H1 (cell line): ENCODE results near the gene PNRC1. TPM values are rescaled to one million over a fixed set of nuclear protein-coding genes. Genes with fewer than 3 reads are reported as not detected.

ENCODE experiments used
- CTCF ChIA-PET: fragments of 300-600 bp; sonication (Branson Sonifier 250); formaldehyde crosslinking; loops from one replicate; lab custom pipeline; 2021; ENCODE audit not compliant: partially characterized antibody; lab: Charles Lee
- POLR2A ChIA-PET: fragments of 300-600 bp; sonication (Branson Sonifier 250); formaldehyde crosslinking; loops from one replicate; lab custom pipeline; 2021; ENCODE audit warnings: inconsistent platforms; ENCODE audit not compliant: partially characterized antibody; lab: Charles Lee
- DNase-seq, 2 experiments: peaks; one replicate each; pipeline versions ENCODE4 v3.0.0 to v3.0.0-alpha.2; 2010 to 2022; ENCODE audit warnings: low spot score in 2 of 2, low read depth in 1 of 2, mixed read lengths in 1 of 2
- FAIRE-seq: peaks from 2 replicates; lab custom pipeline; 2011; peaks lifted over from hg19 to GRCh38; lab: Jason Lieb, UNC
- H2AFZ ChIP-seq: 2 replicates; pipeline ENCODE4 v1.8.1; 2012; ENCODE audit warnings: low read length, inconsistent platforms
- H2AK5ac ChIP-seq: 2 replicates; pipeline ENCODE4 v1.6.1; 2013; ENCODE audit warnings: low read depth, low read length
- H2BK120ac ChIP-seq: replicated peaks from 2 replicates; pipeline ENCODE3; 2013; ENCODE audit warnings: low read depth, low read length, inconsistent platforms
- H2BK12ac ChIP-seq: 2 replicates; pipeline ENCODE4 v1.6.1; 2013; ENCODE audit warnings: low read depth, low read length
- H2BK15ac ChIP-seq: 2 replicates; pipeline ENCODE4 v1.6.1; 2013; ENCODE audit warnings: low read length
- H2BK20ac ChIP-seq: 2 replicates; pipeline ENCODE4 v1.6.1; 2013; ENCODE audit warnings: low read length
- H2BK5ac ChIP-seq: 2 replicates; pipeline ENCODE4 v1.6.1; 2013; ENCODE audit warnings: low read depth, low read length
- H3K14ac ChIP-seq: 2 replicates; pipeline ENCODE4 v1.6.1; 2013; ENCODE audit warnings: inconsistent platforms; ENCODE audit not compliant: insufficient read length
- H3K18ac ChIP-seq: 2 replicates; pipeline ENCODE4 v1.6.1; 2013; ENCODE audit warnings: low read length; ENCODE audit errors: extremely low read depth
- H3K23ac ChIP-seq: 2 replicates; pipeline ENCODE4 v1.6.1; 2013; ENCODE audit warnings: inconsistent platforms; ENCODE audit not compliant: insufficient read length
- H3K23me2 ChIP-seq: 2 replicates; pipeline ENCODE4 v1.6.1; 2013; ENCODE audit warnings: low read depth, low read length
- H3K27ac ChIP-seq: 2 replicates; pipeline ENCODE4 v1.6.1; 2011; ENCODE audit warnings: low read depth, low read length, inconsistent platforms
- H3K27me3 ChIP-seq, 4 experiments: replicated peaks in 1 of 4; 1 replicate in 1 of 4; 2 replicates in 3 of 4; pipeline versions ENCODE4 v1.6.1 to v1.8.1; 2011 to 2013; ENCODE audit warnings: low read length in 3 of 4, mild to moderate bottlenecking in 3 of 4, inconsistent platforms in 2 of 4, mixed read lengths in 2 of 4, moderate library complexity in 1 of 4; ENCODE audit not compliant: control insufficient read depth in 3 of 4, insufficient read depth in 3 of 4; ENCODE audit errors: extremely low read depth in 1 of 4
- H3K36me3 ChIP-seq, 4 experiments: 2 replicates each; pipeline versions ENCODE4 v1.6.1 to v1.8.1; 2011 to 2013; ENCODE audit warnings: mild to moderate bottlenecking in 4 of 4, low read length in 3 of 4, moderate library complexity in 2 of 4, control low read depth in 1 of 4, inconsistent platforms in 1 of 4; ENCODE audit not compliant: insufficient read depth in 4 of 4, control insufficient read depth in 2 of 4
- H3K4ac ChIP-seq: replicated peaks from 2 replicates; pipeline ENCODE3; 2013; ENCODE audit warnings: low read length, low read depth, mixed read lengths, inconsistent platforms; ENCODE audit not compliant: insufficient read length
- H3K4me1 ChIP-seq, 4 experiments: replicated peaks in 1 of 4; 1 replicate in 1 of 4; 2 replicates in 3 of 4; pipeline versions ENCODE4 v1.6.1 to v1.8.1; 2011 to 2013; ENCODE audit warnings: low read length in 3 of 4, inconsistent platforms in 2 of 4, mixed read lengths in 1 of 4; ENCODE audit not compliant: insufficient read depth in 4 of 4, control insufficient read depth in 3 of 4
- H3K4me2 ChIP-seq, 2 experiments: 2 replicates each; pipeline versions ENCODE4 v1.6.1 to v1.8.1; 2011 to 2013; ENCODE audit warnings: low read depth in 2 of 2, low read length in 2 of 2, control low read depth in 1 of 2, inconsistent platforms in 1 of 2, mild to moderate bottlenecking in 1 of 2; ENCODE audit not compliant: insufficient read depth in 1 of 2
- H3K4me3 ChIP-seq, 4 experiments: fragments of 200-600, 300-600 bp in 1 of 4; sonication (generic), shearing (Covaris generic), sonication (Bioruptor Twin) in 1 of 4; 2 replicates each; pipeline versions ENCODE4 v1.5.1 to v1.8.1; 2011 to 2016; ENCODE audit warnings: low read length in 4 of 4, low read depth in 3 of 4, control low read depth in 2 of 4, inconsistent platforms in 2 of 4, mild to moderate bottlenecking in 2 of 4, mixed read lengths in 1 of 4, moderate library complexity in 1 of 4; ENCODE audit not compliant: insufficient read depth in 2 of 4; ENCODE audit errors: extremely low read depth in 1 of 4
- H3K56ac ChIP-seq: replicated peaks from 2 replicates; pipeline ENCODE3; 2013; ENCODE audit warnings: low read depth, mild to moderate bottlenecking, mixed read lengths, low read length, inconsistent platforms; ENCODE audit not compliant: insufficient read length
- H3K79me1 ChIP-seq: 2 replicates; pipeline ENCODE4 v1.6.1; 2013; ENCODE audit warnings: low read depth, low read length, control low read depth
- H3K79me2 ChIP-seq, 2 experiments: 2 replicates each; pipeline versions ENCODE4 v1.6.1 to v1.8.1; 2012 to 2013; ENCODE audit warnings: low read length in 2 of 2, mild to moderate bottlenecking in 2 of 2, inconsistent platforms in 1 of 2; ENCODE audit not compliant: insufficient read depth in 2 of 2, control insufficient read depth in 1 of 2
- H3K9ac ChIP-seq, 4 experiments: replicated peaks in 1 of 4; 1 replicate in 1 of 4; 2 replicates in 3 of 4; pipeline versions ENCODE4 v1.6.1 to v1.8.1; 2011 to 2013; ENCODE audit warnings: low read depth in 3 of 4, low read length in 3 of 4, control low read depth in 2 of 4, mild to moderate bottlenecking in 2 of 4, moderate library complexity in 2 of 4, inconsistent platforms in 1 of 4; ENCODE audit errors: extremely low read depth in 1 of 4
- H3K9me3 ChIP-seq, 2 experiments: 2 replicates each; pipeline versions ENCODE4 v1.6.1 to v1.8.1; 2012 to 2013; ENCODE audit warnings: mild to moderate bottlenecking in 2 of 2, moderate library complexity in 2 of 2, control low read depth in 1 of 2, inconsistent platforms in 1 of 2, low read depth in 1 of 2, low read length in 1 of 2, mixed read lengths in 1 of 2; ENCODE audit not compliant: insufficient read depth in 2 of 2
- H4K20me1 ChIP-seq, 2 experiments: replicated peaks in 1 of 2; 2 replicates each; pipeline versions ENCODE3 to v1.8.1; 2011 to 2013; ENCODE audit warnings: inconsistent platforms in 2 of 2, low read length in 2 of 2, mild to moderate bottlenecking in 1 of 2; ENCODE audit not compliant: insufficient read depth in 2 of 2, control insufficient read depth in 1 of 2
- H4K5ac ChIP-seq: 2 replicates; pipeline ENCODE4 v1.6.1; 2013; ENCODE audit warnings: low read length, low read depth, mixed read lengths, inconsistent platforms; ENCODE audit not compliant: insufficient read length
- H4K8ac ChIP-seq: 2 replicates; pipeline ENCODE4 v1.8.0; 2013; ENCODE audit warnings: mild to moderate bottlenecking, moderate library complexity, low read length, inconsistent platforms; ENCODE audit not compliant: insufficient read depth; ENCODE audit errors: extremely low read depth
- H4K91ac ChIP-seq: replicated peaks from 2 replicates; pipeline ENCODE3; 2013; ENCODE audit warnings: low read length, mixed read lengths, inconsistent platforms; ENCODE audit not compliant: insufficient read length
- BACH1 ChIP-seq: IDR thresholded peaks from 2 replicates; pipeline ENCODE4 v1.6.1; 2012; ENCODE audit warnings: low read length, improper control_type of control experiment
- CHD1 ChIP-seq: IDR thresholded peaks from 2 replicates; pipeline ENCODE4 v1.6.1; 2012; ENCODE audit warnings: low read depth, low read length, improper control_type of control experiment
- EGR1 ChIP-seq: IDR thresholded peaks from 2 replicates; pipeline ENCODE4 v1.6.1; 2011; ENCODE audit warnings: low read depth, low read length, borderline replicate concordance
- GTF2F1 ChIP-seq: IDR thresholded peaks from 2 replicates; pipeline ENCODE4 v1.6.1; 2012; ENCODE audit warnings: low read depth, low read length, improper control_type of control experiment, borderline replicate concordance
- KDM1A ChIP-seq: fragments of 200-600, 300-600 bp; sonication (generic); IDR thresholded peaks from 2 replicates; pipeline ENCODE4 v1.7.1; 2016; ENCODE audit warnings: mild to moderate bottlenecking, low read length, borderline replicate concordance
- KDM4A ChIP-seq: IDR thresholded peaks from one replicate; pipeline ENCODE4 v1.7.1; 2012; ENCODE audit warnings: low read depth, mild to moderate bottlenecking, moderate library complexity, low read length, inconsistent platforms; ENCODE audit not compliant: severe bottlenecking
- NRF1 ChIP-seq: IDR thresholded peaks from 2 replicates; pipeline ENCODE4 v1.6.1; 2011; ENCODE audit warnings: mild to moderate bottlenecking, low read depth, low read length, improper control_type of control experiment
- POLR2A ChIP-seq, 2 experiments: IDR thresholded peaks; 1 replicate in 1 of 2; 2 replicates in 1 of 2; pipeline ENCODE4 v1.6.1; 2011; ENCODE audit warnings: low read depth in 2 of 2, low read length in 2 of 2, mild to moderate bottlenecking in 2 of 2; ENCODE audit errors: control extremely low read depth in 1 of 2
- SIN3A ChIP-seq, 2 experiments: IDR thresholded peaks in 1 of 2; conservative IDR thresholded peaks in 1 of 2; 2 replicates each; pipeline ENCODE4 v1.6.1; 2011 to 2012; ENCODE audit warnings: low read length in 2 of 2, improper control_type of control experiment in 1 of 2, low read depth in 1 of 2, mild to moderate bottlenecking in 1 of 2
- SP4 ChIP-seq: IDR thresholded peaks from 2 replicates; pipeline ENCODE4 v1.6.1; 2012; ENCODE audit warnings: low read length, inconsistent platforms
- TAF1 ChIP-seq: IDR thresholded peaks from 2 replicates; pipeline ENCODE4 v1.6.1; 2011; ENCODE audit warnings: mild to moderate bottlenecking, low read depth, low read length
- TCF12 ChIP-seq: IDR thresholded peaks from 2 replicates; pipeline ENCODE4 v1.6.1; 2011; ENCODE audit warnings: low read depth, mild to moderate bottlenecking, low read length
- TEAD4 ChIP-seq: IDR thresholded peaks from 2 replicates; pipeline ENCODE4 v1.6.1; 2012; ENCODE audit warnings: low read depth, low read length, inconsistent platforms, mixed read lengths
- WGBS, 2 experiments: shearing (Covaris generic) in 1 of 2; methylation state at CpG; one replicate each; pipeline versions ENCODE4 v1.1.6 to v1.1.7; 2013 to 2015; ENCODE audit warnings: low lambda C conversion rate in 2 of 2, mixed read lengths in 2 of 2, inconsistent platforms in 1 of 2, low coverage in 1 of 2, missing lambda C conversion rate in 1 of 2; ENCODE audit not compliant: insufficient replicate concordance in 2 of 2, insufficient coverage in 1 of 2, insufficient read length in 1 of 2; ENCODE audit errors: extremely low coverage in 1 of 2, missing lambda C conversion rate in 1 of 2; 5-methylcytosine and 5-hydroxymethylcytosine counted together
- polyA plus RNA-seq, 7 experiments: library from polyadenylated mRNA; depleted of rRNA in 3 of 7; stranded (reverse) in 5 of 7; unstranded in 2 of 7; fragments of >200 nt in 5 of 7; fragments of 200-250 nt in 2 of 7; gene quantifications; 1 replicate in 5 of 7; 2 replicates in 1 of 7; 4 replicates in 1 of 7; pipeline versions ENCODE4 v1.2.1 to v1.2.3, GENCODE V29; 2011 to 2013; ENCODE audit warnings: missing spikeins in 2 of 7, mixed read lengths in 2 of 7
- total RNA-seq: library from RNA; stranded (reverse); fragmentation: NEBNext Ultra II Directional; extraction: Animal tissue kit (Norgen Biotek cat#: 25700); gene quantifications from 2 replicates; pipeline ENCODE4 v1.2.1, GENCODE V29; 2021

Gene PNRC1
- total and polyA plus RNA-seq, 2 of the 8 experiments (the other 6 are each of a cell fraction or from before 2014, with no cell fraction given): 6.3 to 48.5 TPM

DNA sequence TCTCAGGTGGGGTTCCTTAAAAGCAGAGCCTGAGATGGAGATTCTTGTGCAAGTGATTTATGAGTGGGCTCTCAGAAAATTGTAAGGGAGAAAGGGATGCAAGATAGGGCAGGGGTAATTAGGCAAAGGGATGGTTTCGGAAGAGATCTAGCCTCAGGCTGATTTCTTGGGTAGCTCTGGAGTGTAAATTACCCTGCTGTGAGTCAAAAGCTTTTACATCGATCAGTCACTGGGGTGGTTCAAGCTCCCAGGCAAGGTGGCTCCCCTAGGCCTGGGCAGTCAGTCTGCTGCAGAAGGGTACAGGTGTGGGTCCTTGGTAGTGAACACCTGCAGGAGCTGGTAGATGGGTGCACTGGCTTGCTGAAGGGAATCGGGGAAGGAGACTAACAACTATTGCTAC lies 54.2 kb downstream of the PNRC1 start:
- POLR2A ChIA-PET: no interaction called here
- no peak overlapping the region for H2BK15ac ChIP-seq

More for the DNA sequence above, 54.2 kb downstream of the PNRC1 start:
- Histone ChIP-seq H3K79me2 (no peaks in the 10 kb centered on the region), H3K18ac (no peak overlapping the region), H2BK12ac (no peak overlapping the region), H3K4ac (no peak overlapping the region), H3K4me2 (no peak overlapping the region), H3K9me3 (no peaks in the 10 kb centered on the region), H4K20me1 (no peaks in the 10 kb centered on the region), H4K8ac (no peak overlapping the region), H3K79me1 (no peaks in the 10 kb centered on the region), H2BK5ac (no peak overlapping the region), H3K36me3 (no peaks in the 10 kb centered on the region), H3K9ac (no peak overlapping the region), H2AK5ac (no peak overlapping the region), H3K23me2 (no peaks in the 10 kb centered on the region), H3K27me3 (peaks cover 3 to 27% (median 15%) of the 10 kb centered on the region in 4 experiments; a peak in 6 of 7 replicates), H4K5ac (no peak overlapping the region), H3K23ac (no peak overlapping the region), H3K4me3 (no peak overlapping the region), H2BK120ac (no peak overlapping the region), H4K91ac (no peak overlapping the region), H3K56ac (no peak overlapping the region), H3K14ac (no peak overlapping the region), H3K27ac (no peak overlapping the region), H3K4me1 (peaks cover 0 to 3% (median 0%) of the 10 kb centered on the region in 4 experiments; a peak in 1 of 7 replicates), H2AFZ (no peak overlapping the region), H2BK20ac (no peak overlapping the region)
- FAIRE-seq: no peak
- CTCF ChIA-PET: interaction anchor here (0.6 to 2.3 kb wide), 5 partner anchors 12 to 233 kb away, joined by 3 to 12 read pairs (median 4); no protein-coding TSS in a partner anchor
- no peak for DNase-seq
- WGBS, 2 experiments: 88% methylated on average over 3 of the region's 3 CpGs; no CpG with 5 or more reads in 1 of the 2 experiments
- TF ChIP-seq KDM4A (no peak), SIN3A (conservative IDR thresholded peaks at IDR 0.05 in 1 of 2, IDR thresholded peaks at IDR 0.05 in 1 of 2; ENCODE audit: low read depth in 1 of 2, low read length in 2 of 2) (no peak), TCF12 (no peak), KDM1A (no peak), NRF1 (no peak), TAF1 (no peak), TEAD4 (no peak), SP4 (no peak), BACH1 (no peak), CHD1 (no peak), POLR2A (IDR thresholded peaks at IDR 0.05; ENCODE audit: control extremely low read depth in 1 of 2, low read depth in 2 of 2, low read length in 2 of 2) (no peak), EGR1 (no peak), GTF2F1 (no peak)
